HG03378 (cell line): Measurements from ENCODE around the gene MITF.

Experiments
- ATAC-seq: cut with Tn5 transposase; IDR thresholded peaks from one replicate; pipeline ENCODE4 v1.9.1; 2021; ENCODE audit warnings: mild to moderate bottlenecking, moderate library complexity; ENCODE audit not compliant: unreplicated experiment

Gene MITF

GRCh38 chr3:69868841-69869420 is 129.7 kb downstream of the MITF start:
- ATAC-seq, result no peak

DNA sequence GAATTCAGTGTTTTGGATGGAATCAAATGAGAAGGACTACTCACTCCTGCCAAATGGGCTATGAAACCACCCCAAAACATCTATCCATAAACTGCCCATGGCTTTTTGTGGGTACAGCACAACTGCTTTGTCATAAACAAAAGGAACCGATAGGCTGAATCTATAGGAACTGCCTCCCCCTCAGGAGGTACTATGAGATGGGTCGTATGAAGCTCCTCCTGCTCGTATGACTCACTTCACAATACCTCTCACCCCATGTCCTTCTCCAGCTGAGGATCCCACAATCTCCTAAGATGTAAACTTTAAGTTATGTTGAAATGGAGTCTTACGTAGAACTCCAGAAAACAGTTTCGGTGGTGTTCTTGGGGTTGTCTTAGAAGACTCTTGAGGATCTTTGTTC is 130.4 kb downstream of the MITF start:
- ATAC-seq, result no peak

- ATAC-seq, result no peak
These were observed 132.0 kb downstream of the MITF start for GRCh38 chr3:69871251-69871650.

- no peak for ATAC-seq
These were observed 132.6 kb downstream of the MITF start for GRCh38 chr3:69871868-69872267.

DNA sequence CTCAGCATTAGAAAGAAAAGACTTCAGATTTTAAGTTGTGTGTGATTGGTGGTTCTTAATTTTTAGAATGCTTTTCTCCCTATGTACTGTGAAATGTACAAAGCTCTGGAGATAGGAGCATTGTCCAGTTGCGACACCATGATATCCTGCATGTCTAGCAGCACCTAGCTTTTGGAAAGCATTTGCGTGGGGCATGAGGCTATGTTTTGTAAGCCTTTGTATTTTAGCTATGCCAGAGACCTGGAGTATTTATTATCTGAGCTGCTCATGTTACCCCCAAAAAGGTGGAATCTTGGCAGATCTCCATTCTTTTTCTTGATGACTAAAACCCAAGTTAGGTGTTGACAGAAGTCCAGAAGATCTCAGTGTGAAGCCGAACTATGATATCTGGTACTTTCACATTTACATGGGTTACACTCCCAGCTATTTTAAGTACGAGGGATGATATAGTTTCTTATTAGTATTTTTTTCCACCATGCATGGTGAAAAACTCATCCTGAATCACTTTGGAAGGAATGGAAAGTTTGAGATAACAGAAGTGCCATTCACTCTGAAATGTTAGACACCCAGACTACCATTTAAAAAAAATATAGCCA is 133.6 kb downstream of the MITF start:
- no peak for ATAC-seq

GRCh38 chr3:69876073-69876472 is 136.8 kb downstream of the MITF start:
- ATAC-seq, result no peak

DNA sequence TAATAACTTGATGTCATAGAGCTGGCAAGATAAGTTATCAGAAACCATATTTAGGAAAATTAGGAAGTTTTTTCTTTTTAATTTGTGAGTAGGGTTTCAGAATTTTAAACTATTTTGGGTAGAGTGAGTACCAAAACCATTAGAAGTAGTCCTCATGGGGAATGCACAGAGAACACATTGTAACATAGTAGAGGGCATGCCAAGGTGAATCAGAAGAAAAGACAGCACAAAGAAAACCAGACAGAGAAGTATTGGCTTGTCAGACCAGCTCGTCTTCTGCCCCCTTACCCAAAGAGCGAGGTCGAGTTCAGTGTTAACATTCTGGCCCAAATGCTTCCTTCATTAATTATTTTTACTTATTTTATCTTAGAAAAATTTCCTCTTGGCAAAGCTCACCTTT is 139.0 kb downstream of the MITF start:
- ATAC-seq, result no peak

- ATAC-seq, result no peak
These were observed 139.8 kb downstream of the MITF start for GRCh38 chr3:69879051-69879450.

DNA sequence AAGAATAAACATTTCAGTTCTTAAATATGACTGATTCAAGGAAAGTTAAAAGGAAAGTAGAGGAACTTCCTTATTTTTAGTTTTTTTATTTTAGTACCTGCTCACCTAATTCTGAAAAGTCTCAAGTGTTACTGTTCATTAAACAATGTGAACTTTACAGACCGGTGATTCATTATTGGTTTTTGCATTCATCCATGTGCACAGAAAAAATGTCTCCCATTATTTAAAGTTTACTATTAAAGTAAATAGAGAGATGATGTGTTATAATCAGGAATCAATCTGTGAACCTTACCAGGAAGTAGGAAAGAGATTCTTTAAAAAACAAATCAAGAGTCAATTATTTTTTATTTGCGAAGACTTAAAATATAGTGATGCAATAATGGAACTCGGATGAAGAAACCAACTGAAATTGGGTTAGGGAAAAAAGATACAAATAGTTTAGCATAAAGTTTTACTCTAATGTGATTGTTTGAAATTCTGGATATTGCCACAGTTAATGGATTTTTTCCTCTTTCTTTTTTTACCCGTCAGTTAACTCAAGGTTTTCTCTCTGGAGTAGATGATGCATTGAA is 140.9 kb downstream of the MITF start:
- no peak for ATAC-seq

DNA sequence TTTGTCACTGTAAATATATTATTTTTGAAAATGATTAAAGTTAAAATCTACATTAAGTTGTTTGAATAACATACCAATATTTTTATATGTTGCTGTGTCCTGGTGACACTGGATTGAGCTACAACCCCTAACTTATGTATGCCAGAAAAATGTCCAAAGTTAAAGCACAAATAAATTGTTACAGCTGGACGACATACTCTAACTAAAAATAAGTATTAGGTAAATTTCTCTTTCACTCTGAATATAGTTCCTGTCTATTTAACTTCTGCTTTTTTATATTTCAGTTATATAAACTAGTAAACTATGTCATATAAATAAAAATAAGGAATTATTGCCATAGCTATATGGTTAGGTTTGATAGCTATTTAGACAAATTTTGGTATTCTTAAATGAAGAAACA is 141.8 kb downstream of the MITF start:
- ATAC-seq, result no peak

DNA sequence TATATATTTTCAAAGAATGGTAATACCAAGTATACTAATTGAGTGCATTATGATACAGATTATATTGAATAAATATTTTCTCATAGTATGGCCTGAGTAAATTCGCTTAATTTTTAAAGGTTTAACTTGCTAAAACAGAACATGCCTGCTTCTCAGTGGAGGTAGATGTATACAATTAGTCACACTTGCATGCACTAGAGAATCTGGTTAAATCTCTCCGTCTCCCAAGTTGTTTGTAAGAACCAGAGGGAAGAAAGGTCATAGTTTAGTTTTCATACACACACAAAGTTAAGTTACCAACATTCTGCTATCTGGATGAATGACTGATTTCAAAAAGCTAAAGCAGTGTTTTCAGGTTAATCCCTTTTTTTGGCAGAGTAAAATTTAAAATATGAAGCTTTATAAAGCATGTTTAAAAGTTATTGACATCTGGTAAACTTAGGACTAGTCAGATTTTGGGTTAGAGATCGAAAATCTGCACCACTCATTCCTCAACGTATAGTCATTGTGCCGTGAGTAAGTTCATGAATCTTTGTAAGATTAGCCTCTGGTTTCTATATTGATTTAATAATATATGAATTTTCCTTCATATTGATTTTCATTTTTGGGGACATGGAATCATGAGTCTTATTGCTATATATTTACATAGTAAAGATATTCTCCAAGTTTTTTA is 142.6 kb downstream of the MITF start:
- no peak for ATAC-seq

DNA sequence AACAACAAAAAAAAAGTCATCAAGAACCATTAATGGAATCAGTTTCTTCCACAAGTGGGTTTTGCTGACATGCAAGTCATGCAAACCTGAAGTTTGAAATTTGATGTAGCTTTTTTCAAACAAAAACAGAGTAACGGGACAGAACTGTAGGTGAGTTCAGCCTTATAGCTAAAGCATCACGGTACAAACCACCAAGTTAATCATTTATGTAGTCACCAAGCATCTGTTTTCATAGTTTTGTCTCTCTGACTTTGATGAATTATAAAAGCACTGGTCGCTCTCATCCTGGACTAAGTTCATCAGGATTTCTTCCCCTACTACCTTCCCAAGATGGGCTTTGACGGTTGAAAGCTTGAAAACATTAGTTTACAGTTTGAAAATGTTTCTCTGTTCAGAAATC is 143.3 kb downstream of the MITF start:
- no peak for ATAC-seq

DNA sequence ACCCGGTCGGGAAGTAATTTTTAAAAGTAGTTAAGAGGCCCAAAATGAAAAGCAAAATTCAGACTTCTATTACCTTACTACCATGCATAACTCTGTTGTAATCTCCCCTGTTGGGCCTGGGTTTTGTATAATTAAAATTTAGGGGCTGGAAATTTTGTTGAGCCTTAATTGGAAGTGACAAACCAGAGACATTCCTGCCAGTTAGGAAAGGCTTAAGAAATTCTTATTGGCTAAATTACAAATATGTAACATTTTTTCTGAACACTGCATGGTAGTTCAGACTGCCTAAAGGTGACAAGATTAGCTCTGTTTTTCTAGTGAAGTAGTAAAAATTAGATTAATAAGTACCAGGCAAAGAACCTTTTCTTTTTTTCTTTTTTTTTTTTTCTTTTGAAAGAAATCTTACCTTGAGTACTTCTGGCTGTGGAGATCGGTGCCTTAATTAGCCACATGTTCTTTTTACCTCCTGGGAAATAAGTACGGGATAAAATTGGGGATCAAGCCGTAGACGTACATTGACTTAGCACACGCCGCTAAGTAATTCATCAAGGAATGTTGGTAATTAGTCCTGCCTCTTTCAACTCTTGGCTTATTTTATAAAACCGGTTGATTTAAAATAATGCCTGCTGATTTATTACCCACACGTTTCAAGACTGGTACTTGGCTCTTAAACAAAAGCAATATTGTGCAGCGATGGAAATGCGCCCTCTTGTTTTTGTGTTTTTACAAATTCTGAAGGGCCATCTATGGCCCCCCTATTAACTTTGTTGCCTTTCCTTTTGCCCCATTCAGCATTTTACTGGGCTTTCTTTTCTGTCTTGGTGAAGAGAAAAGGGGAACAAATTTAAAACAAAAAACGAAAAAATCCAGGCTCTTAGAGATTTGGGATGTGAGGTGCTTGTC is 149.0 kb downstream of the MITF start:
- ATAC-seq, result no peak

DNA sequence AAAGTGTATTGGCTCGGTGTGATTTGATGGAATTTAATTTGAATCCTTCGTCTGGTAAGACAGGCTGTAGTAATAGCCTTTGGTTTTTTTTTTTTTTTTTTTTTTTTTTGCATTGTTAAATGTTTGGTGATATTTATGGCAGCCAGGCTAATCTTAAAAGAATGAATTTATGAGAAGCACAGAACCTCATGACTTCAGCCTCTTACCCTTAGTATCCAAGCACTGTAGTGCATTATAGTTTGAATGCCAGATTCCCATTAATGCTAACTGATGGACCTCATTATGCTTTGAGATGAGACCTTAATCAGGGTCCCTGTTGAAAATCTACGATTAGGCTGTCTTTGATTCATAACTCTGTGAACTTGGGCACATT is 149.7 kb downstream of the MITF start:
- ATAC-seq, result no peak

DNA sequence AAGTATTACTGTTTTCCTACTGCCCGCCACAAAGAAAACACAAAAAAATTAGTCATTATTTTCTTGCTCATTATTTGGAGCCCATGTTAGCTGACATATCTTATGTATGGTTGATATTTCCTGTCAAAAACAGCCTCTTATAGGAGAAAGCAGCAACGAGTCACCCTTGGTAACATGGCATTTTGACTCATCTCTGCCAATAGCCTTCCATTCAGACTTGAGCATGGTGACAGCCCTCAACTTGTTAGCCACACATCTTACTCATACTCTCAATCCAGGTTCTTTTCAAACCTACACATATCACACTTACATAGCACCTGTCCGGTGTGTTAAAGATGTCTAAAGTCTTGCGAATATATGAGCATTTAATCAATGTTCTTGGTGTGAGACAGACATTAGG is 150.8 kb downstream of the MITF start:
- no peak for ATAC-seq

DNA sequence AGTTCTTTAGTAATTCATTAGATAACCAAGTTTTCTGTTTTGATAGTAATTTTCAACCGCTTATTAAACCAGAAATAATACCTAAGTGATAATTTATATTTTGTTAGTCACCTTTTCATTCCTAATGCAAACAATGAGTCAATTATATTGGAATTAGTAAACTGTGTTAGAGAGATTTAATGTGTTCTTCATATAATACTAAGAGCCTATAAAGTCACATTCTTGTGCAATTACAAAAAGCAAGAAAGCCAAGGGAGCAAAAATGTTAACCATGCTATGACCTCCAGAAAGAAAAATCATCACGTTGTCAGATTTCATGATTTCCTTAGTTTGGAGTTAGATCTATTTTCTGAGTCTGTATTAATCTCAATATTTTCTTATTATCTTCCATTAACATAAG is 151.4 kb downstream of the MITF start:
- no peak for ATAC-seq

- no peak for ATAC-seq
These were observed 153.4 kb downstream of the MITF start for GRCh38 chr3:69892706-69893105.

- no peak for ATAC-seq
These were observed 154.0 kb downstream of the MITF start for GRCh38 chr3:69893274-69893673.

DNA sequence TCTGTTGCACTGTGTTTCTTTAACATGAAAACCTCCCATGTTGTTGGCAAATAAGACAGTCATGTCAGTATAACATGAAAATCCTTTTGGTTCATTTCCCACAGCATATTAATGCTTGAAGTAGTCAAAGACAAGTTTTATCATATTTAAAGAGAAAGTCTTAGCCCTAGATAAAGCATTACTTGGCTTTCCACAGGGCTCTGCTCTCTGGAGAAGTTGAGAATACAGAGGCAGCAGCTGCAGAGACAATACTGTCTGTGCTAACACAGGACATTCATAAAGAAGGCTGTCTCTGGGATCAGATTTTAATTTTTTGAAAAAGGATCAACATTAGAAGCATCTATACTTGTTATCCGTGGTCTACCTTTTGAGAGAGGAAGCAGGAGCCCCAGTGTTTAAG is 156.8 kb downstream of the MITF start:
- no peak for ATAC-seq

- no peak for ATAC-seq
These were observed 161.1 kb downstream of the MITF start for GRCh38 chr3:69900331-69900730.

- ATAC-seq, result no peak
These were observed 162.5 kb downstream of the MITF start for GRCh38 chr3:69901802-69902201.
